Measurements from ENCODE around the gene CRYZL1. TPM values are rescaled to one million over a fixed set of nuclear protein-coding genes. Genes with fewer than 3 reads are reported as not detected.
A peak's percentile ranks its signal among the peaks of the same experiment; 100 is the strongest.

The CRYZL1 gene
- total and polyA plus RNA-seq, 3 experiments from 2014 or later, result 30.6 to 34.9 (median 31.1) TPM

DNA sequence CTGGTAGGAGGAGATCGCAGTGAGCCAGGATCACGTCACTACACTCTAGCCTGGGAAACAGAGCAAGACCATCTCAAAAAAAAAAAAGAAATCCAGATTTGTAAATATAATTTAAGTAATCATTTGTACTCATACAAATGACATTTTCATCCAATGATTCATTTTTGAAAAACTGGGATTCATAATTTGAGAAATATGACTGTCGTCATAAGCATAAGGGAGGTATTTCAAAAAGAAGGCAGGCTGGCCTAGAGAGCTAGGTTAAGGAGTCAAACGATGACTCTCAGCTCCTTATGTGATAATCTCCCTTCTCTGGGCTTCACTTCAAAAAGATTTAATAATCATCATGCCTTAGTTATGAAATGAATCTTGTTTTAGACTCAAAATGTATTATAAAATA, 101.9 kb downstream of the CRYZL1 start:
- ChIA-PET CTCF (no interaction called here), POLR2A (interaction anchor here (5.3 kb wide), 1 partner anchor 60 kb away, joined by 56 read pairs; the partner anchor contains the start of gene TMEM50B)
- DNase-seq, result no peak
- Mint-ChIP-seq H3K27me3 (peaks cover 0 to 2% of the 10 kb centered on the region in 2 donors), H3K9me3 (no peaks in the 10 kb centered on the region), H3K4me3 (peak overlapping the region in 1 of 7 donors; percentile 96), H3K4me1 (peaks cover 31 to 42% (median 42%) of the 10 kb centered on the region in 3 donors), H3K27ac (peak overlapping the region in 2 of 8 donors; percentile 17 to 55), H3K36me3 (peaks cover 14 to 65% (median 15%) of the 10 kb centered on the region in 3 donors)
- Histone ChIP-seq H3K9me3 (ENCODE audit: low read length) (no peaks in the 10 kb centered on the region), H3K27me3 (ENCODE audit: insufficient read depth, low read length, poor library complexity, severe bottlenecking) (no peaks in the 10 kb centered on the region), H3K27ac (ENCODE audit: low read depth, low read length) (no peak overlapping the region), H3K36me3 (ENCODE audit: insufficient read depth, low read length) (peaks cover 23% of the 10 kb centered on the region), H3K4me1 (ENCODE audit: insufficient read depth, low read length) (peaks cover 19% of the 10 kb centered on the region), H3K4me3 (ENCODE audit: low read length) (no peak overlapping the region)

Other genes with a start within 250 kb of the CRYZL1 start
- 1 to 10 TPM; 2.3 to 3.1 TPM for gene IFNGR2, start 238.3 kb downstream of the CRYZL1 start, total RNA-seq
- gene IFNGR2, start 238.3 kb downstream of the CRYZL1 start, polyA plus RNA-seq, result 3.1 TPM
- 10 to 100 TPM; 29.2 to 29.4 TPM for gene TMEM50B, start 161.8 kb downstream of the CRYZL1 start, total RNA-seq
- 56.2 TPM for gene TMEM50B, start 161.8 kb downstream of the CRYZL1 start, polyA plus RNA-seq
- gene DNAJC28, start 150.0 kb downstream of the CRYZL1 start, total RNA-seq, result under 1 TPM; 0.60 to 0.63 TPM
- gene DNAJC28, start 150.0 kb downstream of the CRYZL1 start, polyA plus RNA-seq, result 1.7 TPM
- 100 to 1,000 TPM; 194 to 196 TPM for gene GART, start 99.6 kb downstream of the CRYZL1 start, total RNA-seq
- 50.9 TPM for gene GART, start 99.6 kb downstream of the CRYZL1 start, polyA plus RNA-seq
- gene SON, start 98.7 kb downstream of the CRYZL1 start, total RNA-seq, result 100 to 1,000 TPM; 316 to 339 TPM
- 715 TPM for gene SON, start 98.7 kb downstream of the CRYZL1 start, polyA plus RNA-seq
- gene DONSON, start 53.1 kb downstream of the CRYZL1 start, total RNA-seq, result 10 to 100 TPM; 38.0 to 41.0 TPM
- gene DONSON, start 53.1 kb downstream of the CRYZL1 start, polyA plus RNA-seq, result 3.3 TPM
- 1 to 10 TPM; 4.9 to 5.5 TPM for gene ITSN1, start 760 bp upstream of the CRYZL1 start, total RNA-seq
- gene ITSN1, start 760 bp upstream of the CRYZL1 start, polyA plus RNA-seq, result 2.7 TPM